HFF-Myc (cell line): ENCODE results near the gene MAP4K5.
"Not testable (repeated sequence)": the region's sequence is repeated elsewhere in the genome, so short reads cannot be mapped to it uniquely, and the experiment has no call there.

Source experiments
- DNase-seq: peaks from one replicate; pipeline ENCODE4 v3.0.0-alpha.2; 2011; ENCODE audit warnings: low read depth; ENCODE audit errors: extremely low read depth
- H3K4me3 ChIP-seq: replicated peaks from 2 replicates; pipeline ENCODE4 v1.5.1; 2011; ENCODE audit warnings: low read depth, mild to moderate bottlenecking, control low read depth, low read length
- TF ChIP-seq, protein P1 (sequence below): IDR thresholded peaks from 2 replicates; pipeline ENCODE4 v1.5.1; 2012; ENCODE audit warnings: mild to moderate bottlenecking, low read depth, low read length, control low read depth; ENCODE audit errors: missing control alignments

The MAP4K5 gene

DNA sequence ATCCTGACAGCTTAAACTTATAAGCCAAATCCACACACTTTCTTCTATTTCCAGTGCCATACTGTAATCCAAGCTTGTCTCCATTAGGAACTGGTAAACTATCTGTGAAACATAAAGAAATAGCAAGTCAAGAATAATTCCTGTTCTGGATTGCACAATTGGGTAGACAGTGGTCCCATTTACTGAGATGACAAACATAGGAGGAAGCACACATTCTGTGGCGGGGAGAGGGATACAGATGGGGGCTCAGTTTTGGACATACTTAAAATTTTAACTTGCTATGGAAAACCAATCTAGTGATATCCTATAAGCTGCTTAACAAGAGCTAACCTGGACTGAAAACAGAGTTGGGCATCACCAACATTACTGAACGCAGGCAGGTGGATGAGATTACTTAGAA lies 16.3 kb downstream of the MAP4K5 start:
- no peak overlapping the region for H3K4me3 ChIP-seq
- TF ChIP-seq, protein P1, sequence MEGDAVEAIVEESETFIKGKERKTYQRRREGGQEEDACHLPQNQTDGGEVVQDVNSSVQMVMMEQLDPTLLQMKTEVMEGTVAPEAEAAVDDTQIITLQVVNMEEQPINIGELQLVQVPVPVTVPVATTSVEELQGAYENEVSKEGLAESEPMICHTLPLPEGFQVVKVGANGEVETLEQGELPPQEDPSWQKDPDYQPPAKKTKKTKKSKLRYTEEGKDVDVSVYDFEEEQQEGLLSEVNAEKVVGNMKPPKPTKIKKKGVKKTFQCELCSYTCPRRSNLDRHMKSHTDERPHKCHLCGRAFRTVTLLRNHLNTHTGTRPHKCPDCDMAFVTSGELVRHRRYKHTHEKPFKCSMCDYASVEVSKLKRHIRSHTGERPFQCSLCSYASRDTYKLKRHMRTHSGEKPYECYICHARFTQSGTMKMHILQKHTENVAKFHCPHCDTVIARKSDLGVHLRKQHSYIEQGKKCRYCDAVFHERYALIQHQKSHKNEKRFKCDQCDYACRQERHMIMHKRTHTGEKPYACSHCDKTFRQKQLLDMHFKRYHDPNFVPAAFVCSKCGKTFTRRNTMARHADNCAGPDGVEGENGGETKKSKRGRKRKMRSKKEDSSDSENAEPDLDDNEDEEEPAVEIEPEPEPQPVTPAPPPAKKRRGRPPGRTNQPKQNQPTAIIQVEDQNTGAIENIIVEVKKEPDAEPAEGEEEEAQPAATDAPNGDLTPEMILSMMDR = no peak
- DNase-seq = no peak

DNA sequence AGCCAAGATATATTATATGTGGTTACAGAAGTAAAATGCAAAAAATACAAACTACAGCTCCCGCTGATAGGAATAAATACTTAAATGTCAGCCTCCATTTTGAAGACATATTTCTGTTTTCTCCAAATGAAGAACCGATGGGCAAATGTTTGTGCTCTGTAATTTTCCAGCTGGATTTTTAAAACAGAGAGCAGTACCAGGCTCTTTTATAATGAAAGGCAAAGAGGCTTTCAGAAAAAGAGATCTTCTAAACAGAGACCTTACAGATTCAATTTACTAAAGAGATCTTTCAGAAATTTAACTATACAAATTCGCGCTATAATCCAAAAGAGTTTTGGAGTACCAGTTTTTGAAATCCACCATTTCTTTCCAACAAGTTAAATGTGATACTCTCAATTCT lies 19.9 kb downstream of the MAP4K5 start:
- H3K4me3 ChIP-seq = no peak overlapping the region
- TF ChIP-seq, protein P1 = no peak
- DNase-seq = no peak

DNA sequence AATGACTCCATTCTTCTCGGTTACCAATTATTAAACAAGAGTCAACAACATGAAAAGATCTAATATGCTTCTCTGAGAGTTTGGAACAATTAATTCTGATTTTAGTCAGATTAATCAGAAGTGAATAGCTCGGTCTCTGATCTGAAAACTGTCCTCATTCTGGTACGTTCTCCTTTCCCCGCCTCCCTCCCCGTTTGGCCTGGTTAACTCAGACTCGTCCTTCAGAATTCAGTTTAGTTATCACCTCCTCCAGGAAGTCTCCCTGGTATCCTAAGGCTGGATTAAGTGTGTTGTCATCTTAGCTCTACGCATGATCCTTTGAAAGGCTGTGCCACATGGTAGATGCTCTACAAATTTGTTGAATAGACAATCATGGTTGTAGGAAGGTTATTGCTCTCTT lies 22.2 kb downstream of the MAP4K5 start:
- TF ChIP-seq, protein P1 = no peak
- H3K4me3 ChIP-seq = no peak overlapping the region
- no peak for DNase-seq

DNA sequence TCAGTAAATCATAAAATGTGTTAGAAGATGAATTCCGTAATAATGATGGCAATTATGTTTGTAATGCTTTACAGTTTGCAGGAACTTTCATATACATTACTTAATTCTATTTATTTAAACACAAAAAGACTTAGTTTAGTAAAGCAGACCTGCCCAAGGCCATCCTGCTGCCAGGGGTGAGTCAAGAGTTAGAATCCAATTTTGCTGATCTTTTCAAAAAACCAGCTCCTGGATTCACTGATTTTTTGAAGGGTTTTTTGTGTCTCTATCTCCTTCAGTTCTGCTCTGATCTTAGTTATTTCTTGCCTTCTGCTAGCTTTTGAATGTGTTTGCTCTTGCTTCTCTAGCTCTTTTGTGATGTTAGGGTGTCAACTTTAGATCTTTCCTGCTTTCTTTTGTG lies 25.3 kb downstream of the MAP4K5 start:
- H3K4me3 ChIP-seq, DNase-seq: not testable (repeated sequence)

- H3K4me3 ChIP-seq = no peak overlapping the region
- DNase-seq = no peak
- TF ChIP-seq, protein P1 = no peak
These were observed 30.7 kb downstream of the MAP4K5 start for GRCh38 chr14:50501642-50502041.

GRCh38 chr14:50497351-50497750 lies 35.0 kb downstream of the MAP4K5 start:
- TF ChIP-seq, protein P1 = no peak
- H3K4me3 ChIP-seq = no peak overlapping the region
- DNase-seq = no peak

DNA sequence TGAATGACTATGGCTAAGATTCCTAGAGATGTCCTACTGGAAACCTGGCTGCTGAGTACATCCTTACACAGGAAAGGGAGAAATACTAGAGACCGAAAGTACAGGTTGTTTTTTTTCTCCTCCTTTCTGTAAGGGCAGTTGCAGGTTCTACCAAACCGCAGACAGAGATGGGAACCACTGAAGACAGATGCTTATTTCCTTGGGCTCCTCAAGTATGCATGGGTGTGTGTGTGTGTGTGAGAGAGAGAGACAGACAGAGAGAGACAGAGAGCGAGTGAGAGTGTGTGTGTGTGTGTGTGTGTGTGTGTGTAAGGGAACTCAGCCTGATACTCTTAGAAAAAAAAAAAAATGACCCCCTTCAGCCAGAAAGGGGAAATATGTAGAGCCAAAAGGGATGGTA lies 42.5 kb downstream of the MAP4K5 start:
- no peak for DNase-seq
- H3K4me3 ChIP-seq = no peak overlapping the region
- TF ChIP-seq, protein P1 = no peak
